ENCODE results near the gene PPARD.

- TF ChIP-seq CTCF (IDR thresholded peaks at IDR 0.05; ENCODE audit: poor library complexity) (no peak), EZH2 (IDR thresholded peaks at IDR 0.05; ENCODE audit: borderline replicate concordance) (no peak), EZH2phosphoT487 (IDR thresholded peaks at IDR 0.05; ENCODE audit: low read depth, severe bottlenecking, unreplicated experiment) (no peak)
These were observed 1.6 kb downstream of the PPARD start for GRCh38 chr6:35343835-35344550.
